HG03521 (cell line): ENCODE results near the gene BUB1B.

Experiments used
- ATAC-seq: cut with Tn5 transposase; IDR thresholded peaks from one replicate; pipeline ENCODE4 v1.9.1; 2021; ENCODE audit warnings: mild to moderate bottlenecking, moderate library complexity; ENCODE audit not compliant: unreplicated experiment

Gene BUB1B

GRCh38 chr15:40239693-40240618, 79.1 kb downstream of the BUB1B start:
- ATAC-seq = no peak

- no peak for ATAC-seq
Observed at GRCh38 chr15:40240619-40241221, 79.9 kb downstream of the BUB1B start.

GRCh38 chr15:40241269-40242212, 80.7 kb downstream of the BUB1B start:
- ATAC-seq = no peak

- no peak for ATAC-seq
Observed at GRCh38 chr15:40242213-40242599, 81.3 kb downstream of the BUB1B start.

- no peak for ATAC-seq
Observed at GRCh38 chr15:40242601-40243000, 81.7 kb downstream of the BUB1B start.

- ATAC-seq = no peak
Observed at GRCh38 chr15:40243126-40243810, 82.4 kb downstream of the BUB1B start.

- ATAC-seq = no peak
Observed at GRCh38 chr15:40244961-40245523, 84.2 kb downstream of the BUB1B start.

- no peak for ATAC-seq
Observed at GRCh38 chr15:40245666-40246450, 85.0 kb downstream of the BUB1B start.

GRCh38 chr15:40246496-40247280, 85.8 kb downstream of the BUB1B start:
- ATAC-seq = no peak

GRCh38 chr15:40247406-40247971, 86.6 kb downstream of the BUB1B start:
- no peak for ATAC-seq

GRCh38 chr15:40248006-40248783, 87.3 kb downstream of the BUB1B start:
- no peak for ATAC-seq

- no peak for ATAC-seq
Observed at GRCh38 chr15:40249477-40250303, 88.8 kb downstream of the BUB1B start.

- no peak for ATAC-seq
Observed at GRCh38 chr15:40250304-40250656, 89.4 kb downstream of the BUB1B start.

GRCh38 chr15:40250771-40251483, 90.1 kb downstream of the BUB1B start:
- no peak for ATAC-seq

- no peak for ATAC-seq
Observed at GRCh38 chr15:40251486-40252140, 90.7 kb downstream of the BUB1B start.

GRCh38 chr15:40252141-40252437, 91.2 kb downstream of the BUB1B start:
- ATAC-seq = no peak
